HG02798 (cell line): Measurements from ENCODE around the gene LEMD2.

ENCODE experiments used
- ATAC-seq: cut with Tn5 transposase; IDR thresholded peaks from one replicate; pipeline ENCODE4 v1.9.1; 2021; ENCODE audit warnings: mild to moderate bottlenecking; ENCODE audit not compliant: unreplicated experiment, poor library complexity

LEMD2 gene

GRCh38 chr6:33742837-33743236, 46.1 kb downstream of the LEMD2 start:
- no peak for ATAC-seq

- no peak for ATAC-seq
Measured at GRCh38 chr6:33742092-33742491, 46.8 kb downstream of the LEMD2 start.

DNA sequence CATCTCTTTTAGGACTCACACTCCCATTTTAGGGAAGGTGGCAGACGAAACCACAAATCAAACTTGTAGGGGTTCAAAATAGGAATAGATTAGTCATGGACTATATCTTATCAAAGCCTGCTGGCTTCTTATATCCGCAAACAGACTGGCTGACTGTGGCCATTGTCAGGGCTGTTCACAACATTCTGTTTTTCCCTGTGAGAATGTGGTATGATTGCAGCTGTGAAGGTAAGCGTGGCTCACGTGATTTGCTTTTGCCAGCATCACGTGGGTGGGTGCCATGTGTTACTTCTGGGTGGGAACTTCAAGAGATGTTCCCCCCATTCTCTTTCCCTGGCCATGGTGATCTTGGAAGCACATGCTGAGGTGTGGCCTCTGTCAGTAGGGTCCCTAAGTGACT, 48.1 kb downstream of the LEMD2 start:
- ATAC-seq, result no peak

- ATAC-seq, result no peak
Measured at GRCh38 chr6:33740204-33740608, 48.7 kb downstream of the LEMD2 start.

DNA sequence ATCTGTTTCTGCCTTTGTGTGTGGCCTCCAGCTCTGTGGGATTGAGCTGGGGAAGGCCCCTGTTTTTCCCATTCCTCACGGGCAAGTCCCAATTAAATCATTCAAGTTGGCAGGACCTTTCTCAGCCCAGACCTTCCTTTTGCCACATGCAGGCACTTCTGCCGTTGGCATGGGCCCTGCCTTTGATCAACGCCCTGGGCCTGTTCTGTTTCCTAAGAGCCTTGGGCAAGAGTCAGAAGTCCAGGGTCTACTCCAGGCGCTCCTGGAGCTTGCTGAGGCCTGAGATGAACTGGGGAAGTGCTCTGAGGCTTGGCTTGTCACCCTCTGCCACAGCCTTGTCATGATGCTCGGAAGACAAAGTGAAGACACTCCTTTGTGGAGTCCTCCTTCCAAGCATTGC, 49.4 kb downstream of the LEMD2 start:
- no peak for ATAC-seq

DNA sequence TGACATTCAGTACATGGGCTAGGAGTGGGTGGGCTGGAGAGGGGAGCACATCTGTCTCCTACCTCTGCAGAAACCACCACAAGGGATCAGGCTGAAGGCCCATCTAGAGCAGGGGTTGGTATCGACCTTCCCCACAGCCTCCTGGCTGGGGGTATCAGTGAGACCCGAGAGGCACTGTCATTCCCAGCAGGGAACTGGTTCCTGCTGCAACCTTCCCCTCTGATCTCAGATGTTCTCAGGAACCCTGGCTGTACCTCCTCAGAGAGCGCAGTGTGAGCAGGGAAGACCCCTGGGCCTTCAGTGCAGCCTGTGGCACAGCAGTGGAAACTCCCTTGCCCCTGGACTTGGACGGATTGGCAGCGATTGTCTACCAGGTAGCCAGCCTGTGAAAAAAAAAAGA, 50.1 kb downstream of the LEMD2 start:
- ATAC-seq, result no peak

- ATAC-seq, result no peak
Measured at GRCh38 chr6:33738153-33738552, 50.8 kb downstream of the LEMD2 start.

DNA sequence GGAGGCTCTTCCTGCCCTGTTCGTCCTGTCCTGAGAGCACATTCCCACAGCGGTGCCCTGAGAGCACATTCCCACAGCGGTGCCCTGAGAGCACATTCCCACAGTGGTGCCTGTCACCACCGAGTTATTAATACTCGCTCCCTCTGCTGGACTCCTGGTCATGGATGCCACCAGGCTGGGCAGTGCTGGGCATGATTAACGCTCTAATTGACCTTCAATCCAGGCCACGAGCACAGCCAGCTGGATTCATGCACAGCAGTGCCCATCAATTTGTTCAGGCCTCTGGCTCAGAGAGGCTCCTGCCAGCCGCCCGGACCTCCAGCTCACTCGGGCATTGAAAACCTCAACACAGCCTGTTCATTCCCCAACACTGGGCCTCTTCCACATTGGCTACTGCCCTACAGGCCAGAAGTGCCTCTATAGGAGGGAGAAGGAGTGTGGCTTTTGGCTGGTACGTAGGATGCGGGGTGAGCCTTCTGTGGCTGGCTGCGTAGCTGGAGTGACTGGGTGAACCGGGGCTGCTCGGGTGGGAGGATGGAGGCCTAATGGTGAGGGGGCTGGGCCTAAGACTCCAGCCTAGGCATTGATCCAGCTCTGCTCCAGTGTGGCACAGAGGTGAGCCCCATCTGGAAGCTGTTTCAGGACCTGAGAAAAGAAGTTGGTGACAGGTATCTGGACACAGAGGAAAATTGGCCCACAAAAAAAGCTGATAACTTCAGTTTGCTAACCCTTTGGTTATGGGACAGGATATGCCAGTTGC, 51.5 kb downstream of the LEMD2 start:
- ATAC-seq, result no peak

DNA sequence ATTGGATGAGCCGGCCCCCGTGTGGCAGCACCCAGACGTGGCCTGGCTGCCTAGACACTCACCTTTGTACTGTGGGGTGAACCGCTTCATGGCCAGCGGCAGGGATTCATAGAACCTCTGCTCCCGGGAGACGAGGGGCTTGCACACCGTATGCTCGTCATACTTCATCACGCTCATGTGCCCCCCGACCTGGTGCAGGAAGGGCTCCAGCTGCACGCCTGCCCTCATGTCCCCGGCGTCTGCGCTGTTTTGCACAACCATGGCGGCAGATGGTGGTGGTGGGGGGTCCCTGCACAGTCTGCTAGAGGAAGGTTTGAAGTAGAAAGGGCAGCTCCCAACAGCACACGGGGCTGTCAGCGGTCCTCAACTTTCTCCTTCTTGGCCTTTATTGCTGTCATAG, 53.7 kb downstream of the LEMD2 start:
- ATAC-seq, result no peak

- ATAC-seq, result no peak
Measured at GRCh38 chr6:33733709-33734007, 55.3 kb downstream of the LEMD2 start.

DNA sequence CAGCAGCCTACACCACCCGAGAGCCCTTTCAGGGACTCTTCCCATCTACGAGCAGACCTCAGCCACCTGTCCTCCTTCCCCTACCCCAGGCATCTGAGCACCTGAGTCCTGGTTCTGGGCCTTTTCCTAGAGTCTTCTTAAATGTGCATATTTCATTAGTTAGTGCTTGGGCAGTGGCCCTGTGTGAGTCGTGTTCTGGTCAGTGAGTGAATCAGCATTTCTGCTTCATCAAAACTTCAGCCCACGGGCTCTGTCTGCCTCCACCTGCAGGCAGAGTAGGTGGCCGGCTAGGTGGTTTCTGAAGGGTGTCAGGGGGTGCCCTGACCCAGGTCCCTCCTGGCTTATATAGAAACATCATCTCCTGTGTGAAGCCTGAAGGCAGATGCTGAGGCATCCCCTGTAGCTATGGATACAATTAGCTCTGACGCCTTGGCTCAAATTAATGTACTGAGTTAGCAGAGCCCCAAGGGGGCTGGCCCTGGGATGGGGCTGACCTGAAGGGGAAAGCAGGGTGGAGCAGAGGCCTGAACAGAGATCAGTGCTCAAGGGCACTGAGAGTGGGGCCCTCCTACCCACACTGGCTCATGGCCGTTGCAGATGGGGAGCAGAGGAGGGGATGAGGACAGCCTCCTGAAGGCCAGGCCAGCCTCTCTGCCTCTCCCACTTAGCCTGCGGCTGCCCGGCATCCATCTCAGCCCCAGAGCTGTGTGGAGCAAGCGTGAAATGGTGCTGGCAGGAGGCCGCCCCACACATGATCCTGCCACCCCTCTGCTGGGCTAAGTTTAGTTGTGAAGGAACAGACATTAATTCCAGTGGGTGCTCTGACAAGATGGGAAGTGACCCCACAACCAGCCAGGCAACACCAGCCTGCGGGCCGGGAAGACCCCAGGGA, 55.9 kb downstream of the LEMD2 start:
- ATAC-seq, result no peak

GRCh38 chr6:33732385-33732784, 56.5 kb downstream of the LEMD2 start:
- ATAC-seq, result no peak

DNA sequence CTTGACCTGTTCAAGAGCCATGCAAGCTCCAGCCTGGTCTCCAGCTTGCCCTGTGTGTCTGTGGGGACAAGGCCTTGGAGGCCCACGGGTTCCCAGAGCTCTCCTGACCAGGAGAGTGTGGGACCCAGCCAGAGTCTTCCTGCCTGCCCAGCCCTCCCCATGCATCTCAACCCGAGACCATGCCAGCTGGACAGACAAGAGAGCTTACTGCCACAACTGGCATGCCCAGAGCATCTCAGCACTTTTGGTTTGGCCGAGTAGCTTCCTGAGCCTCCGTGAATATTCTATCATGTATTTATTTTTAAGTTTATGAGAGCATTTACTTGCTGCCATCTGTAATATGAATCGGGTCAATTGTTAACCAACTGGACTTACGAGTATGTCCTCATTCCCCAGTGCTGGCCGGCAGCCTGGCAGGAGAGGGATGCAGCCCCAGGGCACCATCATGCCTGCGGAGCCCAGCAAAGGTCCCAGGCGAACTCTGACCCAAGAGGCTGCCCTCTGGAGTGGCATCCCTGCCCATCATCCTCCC, 57.1 kb downstream of the LEMD2 start:
- no peak for ATAC-seq

DNA sequence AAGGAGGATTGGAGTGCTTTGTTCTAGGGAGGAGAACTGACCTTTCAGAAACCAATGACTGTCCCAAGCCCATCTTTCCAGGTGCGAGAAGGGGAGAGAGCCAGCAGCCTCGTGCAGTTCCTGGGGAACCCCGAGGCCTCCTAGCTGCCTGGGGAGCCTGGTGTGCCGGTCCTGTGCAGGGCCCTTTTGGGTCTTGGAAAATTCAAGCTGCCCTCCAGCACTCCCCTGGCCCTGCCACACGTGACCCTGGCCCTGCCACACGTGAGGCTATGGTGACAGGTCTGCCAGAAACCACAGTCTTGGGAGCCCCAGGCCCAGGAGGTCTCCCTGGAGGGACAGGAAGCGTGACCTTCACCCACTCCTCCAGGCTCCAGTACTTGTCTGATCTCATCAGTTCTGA, 57.9 kb downstream of the LEMD2 start:
- ATAC-seq, result no peak

DNA sequence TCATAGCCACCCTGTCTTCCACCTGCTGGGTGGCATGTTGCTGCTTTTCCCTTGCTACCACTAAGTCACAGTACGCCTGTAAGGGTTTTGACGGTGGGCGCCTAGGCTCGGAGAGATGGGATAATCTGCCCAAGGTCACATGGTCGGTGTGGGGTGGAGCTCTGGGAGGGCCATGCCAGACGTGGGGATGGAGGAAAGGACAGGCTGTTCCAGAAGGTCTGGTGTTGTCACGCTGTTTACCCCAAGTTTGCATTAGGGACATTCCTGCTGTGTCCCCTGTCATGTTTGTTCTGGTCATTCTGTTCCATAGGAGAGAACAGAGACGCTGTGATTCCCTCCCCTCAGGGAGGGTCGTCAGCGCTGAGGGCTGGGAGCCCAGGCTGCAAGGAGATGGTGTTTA, 58.3 kb downstream of the LEMD2 start:
- no peak for ATAC-seq

GRCh38 chr6:33729059-33729458, 59.9 kb downstream of the LEMD2 start:
- ATAC-seq, result no peak

- ATAC-seq, result no peak
Measured at GRCh38 chr6:33728438-33728837, 60.5 kb downstream of the LEMD2 start.

GRCh38 chr6:33727932-33728331, 61.0 kb downstream of the LEMD2 start:
- ATAC-seq, result no peak

GRCh38 chr6:33727126-33727525, 61.8 kb downstream of the LEMD2 start:
- no peak for ATAC-seq

- no peak for ATAC-seq
Measured at GRCh38 chr6:33726696-33727095, 62.2 kb downstream of the LEMD2 start.

GRCh38 chr6:33725891-33726673, 62.8 kb downstream of the LEMD2 start:
- ATAC-seq, result no peak
